ENCODE results near the gene DTNB.
"Not testable (repeated sequence)": the region's sequence is repeated elsewhere in the genome, so short reads cannot be mapped to it uniquely, and the experiment has no call there.

DTNB gene

GRCh38 chr2:25413409-25413808 is 260.0 kb downstream of the DTNB start:
- H3K27me3 ChIP-seq (ENCODE audit: insufficient read depth, low read length); H2AFZ ChIP-seq (ENCODE audit: low read depth, low read length); H3K36me3 ChIP-seq (ENCODE audit: insufficient read depth, low read length); H3K9me3 ChIP-seq (ENCODE audit: low read length); H3K4me1 ChIP-seq (ENCODE audit: insufficient read depth, low read length); H3K4me3 ChIP-seq (ENCODE audit: low read length): not testable (repeated sequence)

- Histone ChIP-seq H3K4me1 (ENCODE audit: insufficient read depth, low read length) (no peaks in the 10 kb centered on the region), H3K4me3 (ENCODE audit: low read length) (no peak overlapping the region), H3K27me3 (ENCODE audit: insufficient read depth, low read length) (no peaks in the 10 kb centered on the region), H2AFZ (ENCODE audit: low read depth, low read length) (no peak overlapping the region), H3K36me3 (ENCODE audit: insufficient read depth, low read length) (no peaks in the 10 kb centered on the region), H3K9me3 (ENCODE audit: low read length) (no peaks in the 10 kb centered on the region)
Measured at GRCh38 chr2:25411753-25412152, 261.6 kb downstream of the DTNB start.

GRCh38 chr2:25411281-25411680 is 262.1 kb downstream of the DTNB start:
- Histone ChIP-seq H3K36me3 (ENCODE audit: insufficient read depth, low read length) (no peaks in the 10 kb centered on the region), H3K4me3 (ENCODE audit: low read length) (no peak overlapping the region), H3K9me3 (ENCODE audit: low read length) (no peaks in the 10 kb centered on the region), H3K27me3 (ENCODE audit: insufficient read depth, low read length) (no peaks in the 10 kb centered on the region), H2AFZ (ENCODE audit: low read depth, low read length) (no peak overlapping the region), H3K4me1 (ENCODE audit: insufficient read depth, low read length) (no peaks in the 10 kb centered on the region)

GRCh38 chr2:25410370-25410769 is 263.0 kb downstream of the DTNB start:
- H3K4me1 ChIP-seq (ENCODE audit: insufficient read depth, low read length): no peaks in the 10 kb centered on the region
- H3K27me3 ChIP-seq (ENCODE audit: insufficient read depth, low read length): no peaks in the 10 kb centered on the region
- no peak overlapping the region for H2AFZ ChIP-seq (ENCODE audit: low read depth, low read length)
- no peaks in the 10 kb centered on the region for H3K9me3 ChIP-seq (ENCODE audit: low read length)
- no peaks in the 10 kb centered on the region for H3K36me3 ChIP-seq (ENCODE audit: insufficient read depth, low read length)
- no peak overlapping the region for H3K4me3 ChIP-seq (ENCODE audit: low read length)

GRCh38 chr2:25409468-25409867 is 263.9 kb downstream of the DTNB start:
- no peaks in the 10 kb centered on the region for H3K36me3 ChIP-seq (ENCODE audit: insufficient read depth, low read length)
- no peaks in the 10 kb centered on the region for H3K9me3 ChIP-seq (ENCODE audit: low read length)
- no peak overlapping the region for H2AFZ ChIP-seq (ENCODE audit: low read depth, low read length)
- no peaks in the 10 kb centered on the region for H3K4me1 ChIP-seq (ENCODE audit: insufficient read depth, low read length)
- no peaks in the 10 kb centered on the region for H3K27me3 ChIP-seq (ENCODE audit: insufficient read depth, low read length)
- no peak overlapping the region for H3K4me3 ChIP-seq (ENCODE audit: low read length)

- no peak overlapping the region for H3K4me3 ChIP-seq (ENCODE audit: low read length)
- no peaks in the 10 kb centered on the region for H3K4me1 ChIP-seq (ENCODE audit: insufficient read depth, low read length)
- no peak overlapping the region for H2AFZ ChIP-seq (ENCODE audit: low read depth, low read length)
- no peaks in the 10 kb centered on the region for H3K9me3 ChIP-seq (ENCODE audit: low read length)
- no peaks in the 10 kb centered on the region for H3K36me3 ChIP-seq (ENCODE audit: insufficient read depth, low read length)
- H3K27me3 ChIP-seq (ENCODE audit: insufficient read depth, low read length): no peaks in the 10 kb centered on the region
Measured at GRCh38 chr2:25409044-25409443, 264.3 kb downstream of the DTNB start.

GRCh38 chr2:25405611-25406295 is 267.6 kb downstream of the DTNB start:
- no peaks in the 10 kb centered on the region for H3K27me3 ChIP-seq (ENCODE audit: insufficient read depth, low read length)
- H3K36me3 ChIP-seq (ENCODE audit: insufficient read depth, low read length): no peaks in the 10 kb centered on the region
- H3K4me1 ChIP-seq (ENCODE audit: insufficient read depth, low read length): no peaks in the 10 kb centered on the region
- no peak overlapping the region for H3K4me3 ChIP-seq (ENCODE audit: low read length)
- H3K9me3 ChIP-seq (ENCODE audit: low read length): no peaks in the 10 kb centered on the region
- no peak overlapping the region for H2AFZ ChIP-seq (ENCODE audit: low read depth, low read length)

- not testable (repeated sequence) for H3K9me3 ChIP-seq (ENCODE audit: low read length); H3K4me3 ChIP-seq (ENCODE audit: low read length)
Measured at GRCh38 chr2:25403120-25403760, 270.1 kb downstream of the DTNB start.

GRCh38 chr2:25402477-25402876 is 270.9 kb downstream of the DTNB start:
- Histone ChIP-seq H3K27me3 (ENCODE audit: insufficient read depth, low read length) (no peaks in the 10 kb centered on the region), H3K4me1 (ENCODE audit: insufficient read depth, low read length) (peaks cover 5% of the 10 kb centered on the region), H3K4me3 (ENCODE audit: low read length) (no peak overlapping the region), H3K36me3 (ENCODE audit: insufficient read depth, low read length) (no peaks in the 10 kb centered on the region), H3K9me3 (ENCODE audit: low read length) (no peaks in the 10 kb centered on the region), H2AFZ (ENCODE audit: low read depth, low read length) (no peak overlapping the region)

More at GRCh38 chr2:25403120-25403760, 270.1 kb downstream of the DTNB start:
- not testable (repeated sequence) for H3K4me1 ChIP-seq (ENCODE audit: insufficient read depth, low read length); H2AFZ ChIP-seq (ENCODE audit: low read depth, low read length); H3K36me3 ChIP-seq (ENCODE audit: insufficient read depth, low read length); H3K27me3 ChIP-seq (ENCODE audit: insufficient read depth, low read length)

GRCh38 chr2:25401307-25402026 is 271.9 kb downstream of the DTNB start:
- no peaks in the 10 kb centered on the region for H3K9me3 ChIP-seq (ENCODE audit: low read length)
- H3K4me1 ChIP-seq (ENCODE audit: insufficient read depth, low read length): peaks cover 5% of the 10 kb centered on the region
- no peak overlapping the region for H3K4me3 ChIP-seq (ENCODE audit: low read length)
- H3K36me3 ChIP-seq (ENCODE audit: insufficient read depth, low read length): no peaks in the 10 kb centered on the region
- no peaks in the 10 kb centered on the region for H3K27me3 ChIP-seq (ENCODE audit: insufficient read depth, low read length)
- H2AFZ ChIP-seq (ENCODE audit: low read depth, low read length): no peak overlapping the region

GRCh38 chr2:25400576-25401216 is 272.7 kb downstream of the DTNB start:
- no peak overlapping the region for H2AFZ ChIP-seq (ENCODE audit: low read depth, low read length)
- H3K27me3 ChIP-seq (ENCODE audit: insufficient read depth, low read length): no peaks in the 10 kb centered on the region
- no peak overlapping the region for H3K4me3 ChIP-seq (ENCODE audit: low read length)
- peaks cover 5% of the 10 kb centered on the region for H3K4me1 ChIP-seq (ENCODE audit: insufficient read depth, low read length)
- no peaks in the 10 kb centered on the region for H3K36me3 ChIP-seq (ENCODE audit: insufficient read depth, low read length)
- H3K9me3 ChIP-seq (ENCODE audit: low read length): no peaks in the 10 kb centered on the region

GRCh38 chr2:25400169-25400568 is 273.2 kb downstream of the DTNB start:
- Histone ChIP-seq H3K4me1 (ENCODE audit: insufficient read depth, low read length) (peaks cover 5% of the 10 kb centered on the region), H3K4me3 (ENCODE audit: low read length) (no peak overlapping the region), H3K9me3 (ENCODE audit: low read length) (no peaks in the 10 kb centered on the region), H2AFZ (ENCODE audit: low read depth, low read length) (no peak overlapping the region), H3K36me3 (ENCODE audit: insufficient read depth, low read length) (no peaks in the 10 kb centered on the region), H3K27me3 (ENCODE audit: insufficient read depth, low read length) (no peaks in the 10 kb centered on the region)

GRCh38 chr2:25398534-25398933 is 274.8 kb downstream of the DTNB start:
- Histone ChIP-seq H3K27me3 (ENCODE audit: insufficient read depth, low read length) (no peaks in the 10 kb centered on the region), H3K4me1 (ENCODE audit: insufficient read depth, low read length) (peaks cover 5% of the 10 kb centered on the region), H3K36me3 (ENCODE audit: insufficient read depth, low read length) (no peaks in the 10 kb centered on the region), H2AFZ (ENCODE audit: low read depth, low read length) (no peak overlapping the region), H3K4me3 (ENCODE audit: low read length) (no peak overlapping the region), H3K9me3 (ENCODE audit: low read length) (no peaks in the 10 kb centered on the region)
